Neutrophil (primary cell): ENCODE data around the gene CGB7.

Experiments used
- H3K27ac ChIP-seq: fragments of 200-600 bp; sonication (generic); 2 replicates; pipeline ENCODE4 v1.5.1; 2016; ENCODE audit warnings: mild to moderate bottlenecking, moderate library complexity
- H3K27me3 ChIP-seq: fragments of 200-600 bp; sonication (generic); 2 replicates; pipeline ENCODE4 v1.6.0; 2016; ENCODE audit warnings: mild to moderate bottlenecking
- H3K36me3 ChIP-seq: fragments of 200-600 bp; sonication (generic); 2 replicates; pipeline ENCODE4 v1.5.1; 2017
- H3K4me1 ChIP-seq, 2 experiments: fragments of 200-600 bp in 1 of 2; sonication (generic) in 1 of 2; 1 replicate in 1 of 2; 2 replicates in 1 of 2; pipeline versions ENCODE4 v1.5.1 to v1.6.1; 2013 to 2016; ENCODE audit warnings: low read depth in 1 of 2, low read length in 1 of 2, mild to moderate bottlenecking in 1 of 2, moderate library complexity in 1 of 2; ENCODE audit not compliant: control insufficient read depth in 1 of 2, insufficient read depth in 1 of 2
- H3K4me3 ChIP-seq, 2 experiments: fragments of 200-600 bp in 1 of 2; sonication (generic) in 1 of 2; 1 replicate in 1 of 2; 2 replicates in 1 of 2; pipeline ENCODE4 v1.5.1; 2013 to 2016; ENCODE audit warnings: low read depth in 1 of 2, low read length in 1 of 2, mild to moderate bottlenecking in 1 of 2, moderate library complexity in 1 of 2
- H3K9me3 ChIP-seq: fragments of 200-600 bp; sonication (generic); 2 replicates; pipeline ENCODE4 v1.5.1; 2016
- CTCF ChIP-seq: fragments of 200-600 bp; sonication (generic); IDR thresholded peaks from 2 replicates; pipeline ENCODE4 v1.5.1; 2016; ENCODE audit warnings: antibody characterized with exemption

CGB7 gene

DNA sequence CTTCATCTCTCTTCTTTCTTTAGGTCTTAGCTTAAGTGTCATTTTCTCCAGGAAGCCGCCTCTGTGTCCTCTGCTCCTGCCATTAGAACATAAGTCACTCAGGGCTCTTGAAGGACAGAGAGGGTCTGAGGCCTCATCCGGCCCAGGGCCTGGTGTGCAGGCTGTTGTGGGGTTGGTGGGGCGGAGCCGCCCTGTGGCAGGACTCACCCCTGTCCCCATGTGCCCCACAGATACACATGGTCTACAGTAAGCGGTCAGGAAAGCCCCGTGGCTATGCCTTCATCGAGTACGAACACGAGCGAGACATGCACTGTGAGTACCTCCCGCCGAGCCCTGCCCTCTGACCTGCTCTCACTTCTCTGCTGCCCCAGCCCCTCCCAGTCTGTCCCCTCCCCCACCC, 43.6 kb upstream of the CGB7 start:
- Histone ChIP-seq H3K36me3 (peaks cover 95% of the 10 kb centered on the region), H3K27ac (no peak overlapping the region), H3K27me3 (no peaks in the 10 kb centered on the region)

GRCh38 chr19:49098795-49099194, 41.2 kb upstream of the CGB7 start:
- Histone ChIP-seq H3K36me3 (peaks cover 93% of the 10 kb centered on the region), H3K9me3 (no peaks in the 10 kb centered on the region), H3K27ac (no peak overlapping the region), H3K4me1 (no peaks in the 10 kb centered on the region), H3K27me3 (no peaks in the 10 kb centered on the region), H3K4me3 (no peak overlapping the region)
- no peak for TF ChIP-seq CTCF

More for the DNA sequence above, 43.6 kb upstream of the CGB7 start:
- no peak for TF ChIP-seq CTCF
- no peaks in the 10 kb centered on the region for H3K4me1 ChIP-seq
- no peaks in the 10 kb centered on the region for H3K9me3 ChIP-seq
- no peak overlapping the region for H3K4me3 ChIP-seq

GRCh38 chr19:49097453-49098288, 40.1 kb upstream of the CGB7 start:
- H3K4me3 ChIP-seq: no peak overlapping the region
- no peaks in the 10 kb centered on the region for H3K9me3 ChIP-seq
- no peaks in the 10 kb centered on the region for H3K4me1 ChIP-seq
- no peak overlapping the region for H3K27ac ChIP-seq
- no peaks in the 10 kb centered on the region for H3K27me3 ChIP-seq
- H3K36me3 ChIP-seq: peaks cover 90% of the 10 kb centered on the region
- peak; percentile 97 for TF ChIP-seq CTCF

GRCh38 chr19:49094505-49095482, 37.2 kb upstream of the CGB7 start:
- H3K27me3 ChIP-seq: no peaks in the 10 kb centered on the region
- no peaks in the 10 kb centered on the region for H3K9me3 ChIP-seq
- H3K36me3 ChIP-seq: peaks cover 89% of the 10 kb centered on the region
- no peak overlapping the region for H3K4me3 ChIP-seq
- H3K4me1 ChIP-seq: no peaks in the 10 kb centered on the region
- no peak overlapping the region for H3K27ac ChIP-seq
- no peak for TF ChIP-seq CTCF

GRCh38 chr19:49092686-49093085, 35.1 kb upstream of the CGB7 start:
- Histone ChIP-seq H3K4me3 (no peak overlapping the region), H3K36me3 (peaks cover 86% of the 10 kb centered on the region), H3K4me1 (no peaks in the 10 kb centered on the region), H3K9me3 (no peaks in the 10 kb centered on the region), H3K27ac (no peak overlapping the region), H3K27me3 (no peaks in the 10 kb centered on the region)
- TF ChIP-seq CTCF: no peak
